Dermis microvascular lymphatic vessel endothelial cell (primary cell): Measurements from ENCODE around the gene RPS28. TPM values are rescaled to one million over a fixed set of nuclear protein-coding genes. Genes with fewer than 3 reads are reported as not detected.

Source experiments
- DNase-seq, 2 donors: peaks; one replicate each; pipeline versions ENCODE4 v3.0.0 to v3.0.0-alpha.2; 2010; ENCODE audit warnings: low read depth in 2 of 2
- total RNA-seq: library from RNA; depleted of rRNA; stranded (reverse); fragments of >200 nt; gene quantifications from 2 replicates; pipeline ENCODE4 v1.2.1, GENCODE V29; 2014

RPS28 gene
- total RNA-seq, 1 donor from 2014 or later, result 202 TPM

- no peak for DNase-seq
These were observed 49.9 kb downstream of the RPS28 start for GRCh38 chr19:8371011-8371804.

Other genes starting within 250 kb of the RPS28 start
- gene FBN3, start 171.9 kb upstream of the RPS28 start, total RNA-seq, result not detected in 2 replicates
- gene CERS4, start 112.1 kb upstream of the RPS28 start, total RNA-seq, result 7.7 and 22.9 TPM in 2 replicates
- gene CD320, start 13.1 kb upstream of the RPS28 start, total RNA-seq, result 25.7 and 28.6 TPM in 2 replicates
- gene NDUFA7, start 121 bp upstream of the RPS28 start, total RNA-seq, result 21.0 and 39.7 TPM in 2 replicates
- gene KANK3, start 21.8 kb downstream of the RPS28 start, total RNA-seq, result 52.8 and 129 TPM in 2 replicates
- 1.0 and 10.7 TPM in 2 replicates for gene ANGPTL4, start 42.7 kb downstream of the RPS28 start, total RNA-seq
- 48.1 and 105 TPM in 2 replicates for gene RAB11B, start 68.9 kb downstream of the RPS28 start, total RNA-seq
- 122 and 194 TPM in 2 replicates for gene MARCHF2, start 91.8 kb downstream of the RPS28 start, total RNA-seq
- gene HNRNPM, start 123.5 kb downstream of the RPS28 start, total RNA-seq, result 68.3 and 70.3 TPM in 2 replicates
- gene PRAM1, start 181.1 kb downstream of the RPS28 start, total RNA-seq, result not detected in 2 replicates
- 3.3 and 5.8 TPM in 2 replicates for gene ZNF414, start 192.7 kb downstream of the RPS28 start, total RNA-seq